Naive thymus-derived CD4-positive, alpha-beta T cell (primary cell): Measurements from ENCODE around the gene NPAS2. TPM values are rescaled to one million over a fixed set of nuclear protein-coding genes. Genes with fewer than 3 reads are reported as not detected.

ENCODE experiments used
- ATAC-seq: fragments of 150-1000 bp; cut with Tn5 transposase; 2 replicates; pipeline ENCODE4 v1.10.0; 2021; ENCODE audit warnings: mild to moderate bottlenecking, moderate library complexity
- CTCF ChIA-PET: fragments of 350-600 bp; sonication (Branson Sonifier 250); formaldehyde crosslinking; loops from one replicate; lab custom pipeline; 2021; ENCODE audit warnings: antibody characterized with exemption; lab: Charles Lee
- POLR2A ChIA-PET: fragments of 350-600 bp; sonication (Branson Sonifier 250); formaldehyde crosslinking; loops from one replicate; lab custom pipeline; 2021; ENCODE audit warnings: antibody characterized with exemption, inconsistent platforms; lab: Charles Lee
- DNase-seq, 9 donors: peaks; one replicate each; pipeline versions ENCODE4 v3.0.0 to v3.0.0-alpha.2; 2020 to 2022; ENCODE audit warnings: mixed read lengths in 1 of 9
- H3K27ac ChIP-seq: one replicate; pipeline ENCODE4 v1.7.0; 2013; ENCODE audit warnings: mild to moderate bottlenecking, low read depth, low read length, moderate library complexity
- H3K27me3 ChIP-seq, 2 donors: one replicate each; pipeline ENCODE4 v1.7.0; 2013; ENCODE audit warnings: low read length in 2 of 2, mild to moderate bottlenecking in 2 of 2, moderate library complexity in 2 of 2; ENCODE audit not compliant: control insufficient read depth in 2 of 2, insufficient read depth in 2 of 2
- H3K36me3 ChIP-seq, 3 experiments: 1 replicate in 2 of 3; 2 replicates in 1 of 3; pipeline ENCODE4 v1.7.0; 2013; ENCODE audit warnings: low read length in 3 of 3, mild to moderate bottlenecking in 3 of 3, moderate library complexity in 1 of 3; ENCODE audit not compliant: insufficient read depth in 3 of 3, control insufficient read depth in 2 of 3
- H3K4me1 ChIP-seq, 2 donors: one replicate each; pipeline ENCODE4 v1.7.0; 2013; ENCODE audit warnings: low read length in 2 of 2, mild to moderate bottlenecking in 2 of 2, moderate library complexity in 1 of 2; ENCODE audit not compliant: control insufficient read depth in 2 of 2, insufficient read depth in 2 of 2
- H3K4me3 ChIP-seq: 2 replicates; pipeline ENCODE4 v1.7.0; 2013; ENCODE audit warnings: mild to moderate bottlenecking, low read length
- H3K9me3 ChIP-seq, 3 experiments: 1 replicate in 2 of 3; 2 replicates in 1 of 3; pipeline ENCODE4 v1.7.0; 2013; ENCODE audit warnings: low read length in 3 of 3; ENCODE audit not compliant: control insufficient read depth in 2 of 3
- H3K27ac Mint-ChIP-seq, 9 donors: one replicate each; pipeline ENCODE4 v1.8.0; 2020 to 2022; ENCODE audit warnings: mixed read lengths in 9 of 9, mild to moderate bottlenecking in 8 of 9, moderate library complexity in 5 of 9, inconsistent platforms in 2 of 9
- H3K27me3 Mint-ChIP-seq, 5 donors: one replicate each; pipeline ENCODE4 v1.8.0; 2021 to 2022; ENCODE audit warnings: mixed read lengths in 5 of 5, mild to moderate bottlenecking in 1 of 5
- H3K36me3 Mint-ChIP-seq, 5 donors: one replicate each; pipeline ENCODE4 v1.8.0; 2020 to 2022; ENCODE audit warnings: mixed read lengths in 5 of 5, mild to moderate bottlenecking in 3 of 5, inconsistent platforms in 1 of 5
- H3K4me1 Mint-ChIP-seq, 7 donors: one replicate each; pipeline ENCODE4 v1.8.0; 2020 to 2022; ENCODE audit warnings: mixed read lengths in 7 of 7, mild to moderate bottlenecking in 3 of 7, inconsistent platforms in 1 of 7
- H3K4me3 Mint-ChIP-seq, 10 donors: one replicate each; pipeline ENCODE4 v1.8.0; 2020 to 2022; ENCODE audit warnings: mild to moderate bottlenecking in 10 of 10, mixed read lengths in 10 of 10, moderate library complexity in 6 of 10, inconsistent platforms in 2 of 10
- H3K9me3 Mint-ChIP-seq, 11 donors: one replicate each; pipeline ENCODE4 v1.8.0; 2020 to 2022; ENCODE audit warnings: mixed read lengths in 11 of 11, mild to moderate bottlenecking in 4 of 11, inconsistent platforms in 1 of 11, moderate library complexity in 1 of 11
- intact Hi-C, 2 donors: fragments of 100-400 bp; cut with micrococcal nuclease; formaldehyde crosslinking; loops; one replicate each; pipeline ENCODE4 v1.15.1; 2023
- polyA plus RNA-seq, 2 donors: library from polyadenylated mRNA; unstranded; fragments of 300-500 nt; fragmentation: Illumina TruSeq; gene quantifications; one replicate each; pipeline ENCODE4 v1.2.3, GENCODE V29; 2021
- total RNA-seq, 6 experiments: library from RNA in 5 of 6; stranded (reverse) in 5 of 6; gene quantifications; 1 replicate in 5 of 6; 2 replicates in 1 of 6; pipeline ENCODE4 v1.2.3 and lab custom pipeline; 2021 to 2026

The NPAS2 gene
- total and polyA plus RNA-seq, 7 experiments from 2014 or later: 1.2 to 15.0 (median 8.3) TPM

GRCh38 chr2:100857341-100857740 is 37.4 kb downstream of the NPAS2 start:
- intact Hi-C loops: no loop called here
- no peaks in the 10 kb centered on the region for H3K9me3 Mint-ChIP-seq
- no peak overlapping the region for H3K4me3 ChIP-seq
- H3K9me3 ChIP-seq: no peaks in the 10 kb centered on the region
- H3K36me3 ChIP-seq: no peaks in the 10 kb centered on the region
- ATAC-seq: no peak
- DNase-seq: no peak
- no peak overlapping the region for H3K4me3 Mint-ChIP-seq
- CTCF ChIA-PET: no interaction called here
- H3K27ac ChIP-seq: no peak overlapping the region
- POLR2A ChIA-PET: no interaction called here
- peaks cover 4 to 33% (median 17%) of the 10 kb centered on the region in 7 donors for H3K4me1 Mint-ChIP-seq
- H3K27ac Mint-ChIP-seq: no peak overlapping the region
- peaks cover 0 to 6% (median 0%) of the 10 kb centered on the region in 5 donors for H3K36me3 Mint-ChIP-seq
- peaks cover 0 to 4% (median 0%) of the 10 kb centered on the region in 5 donors for H3K27me3 Mint-ChIP-seq
- no peaks in the 10 kb centered on the region for H3K27me3 ChIP-seq
- no peaks in the 10 kb centered on the region for H3K4me1 ChIP-seq

DNA sequence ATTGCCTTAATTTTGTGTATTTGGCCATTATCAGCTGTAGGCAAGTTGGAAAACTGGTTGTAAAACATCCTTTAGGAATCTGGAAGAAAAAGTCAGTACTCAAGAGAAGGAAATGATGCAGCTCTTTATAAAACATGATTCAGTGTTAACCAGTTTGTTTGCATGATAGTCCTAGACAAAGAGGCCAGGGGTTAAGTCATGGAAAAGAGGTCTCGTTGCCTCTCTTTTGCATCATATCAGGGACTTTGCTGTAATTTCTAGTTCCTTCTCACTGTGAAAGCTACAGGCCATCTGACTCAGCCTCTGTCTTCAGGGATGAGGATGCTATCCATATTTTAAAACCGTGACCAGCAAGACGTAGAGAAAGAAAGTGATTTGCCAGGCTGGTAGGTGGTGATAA is 38.0 kb downstream of the NPAS2 start:
- intact Hi-C loops: no loop called here
- H3K36me3 ChIP-seq: no peaks in the 10 kb centered on the region
- POLR2A ChIA-PET: no interaction called here
- Mint-ChIP-seq H3K4me3 (no peak overlapping the region), H3K4me1 (peaks cover 4 to 37% (median 17%) of the 10 kb centered on the region in 7 donors), H3K9me3 (no peaks in the 10 kb centered on the region), H3K27ac (no peak overlapping the region), H3K36me3 (peaks cover 0 to 6% (median 0%) of the 10 kb centered on the region in 5 donors), H3K27me3 (peaks cover 0 to 4% (median 0%) of the 10 kb centered on the region in 5 donors)
- DNase-seq: no peak
- no peaks in the 10 kb centered on the region for H3K4me1 ChIP-seq
- no peaks in the 10 kb centered on the region for H3K9me3 ChIP-seq
- CTCF ChIA-PET: no interaction called here
- ATAC-seq: no peak
- no peaks in the 10 kb centered on the region for H3K27me3 ChIP-seq
- H3K27ac ChIP-seq: no peak overlapping the region
- no peak overlapping the region for H3K4me3 ChIP-seq

DNA sequence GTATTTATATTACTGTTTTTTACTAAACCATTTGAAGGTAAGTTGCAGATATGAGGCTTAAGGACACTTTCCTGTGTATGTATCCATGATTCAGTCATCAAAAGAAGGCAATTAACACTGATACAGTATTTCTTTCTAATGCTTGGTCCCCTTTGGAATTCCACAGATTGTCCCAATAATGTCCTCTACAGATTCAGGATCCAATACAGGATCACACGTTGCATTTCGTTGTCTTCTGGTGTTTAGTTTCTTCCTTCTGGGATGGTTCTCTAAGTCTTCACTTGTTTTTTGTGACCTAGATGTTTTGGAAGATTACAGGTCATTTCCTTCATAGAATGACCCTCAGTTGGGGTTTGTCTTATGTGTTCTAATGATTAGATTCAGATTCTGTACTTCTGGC is 40.0 kb downstream of the NPAS2 start:
- Mint-ChIP-seq H3K36me3 (peaks cover 0 to 6% (median 0%) of the 10 kb centered on the region in 5 donors), H3K4me1 (peaks cover 0 to 35% (median 17%) of the 10 kb centered on the region in 7 donors), H3K27me3 (peaks cover 0 to 4% (median 0%) of the 10 kb centered on the region in 5 donors), H3K9me3 (peaks cover 0 to 3% (median 0%) of the 10 kb centered on the region in 11 donors), H3K27ac (no peak overlapping the region), H3K4me3 (no peak overlapping the region)
- CTCF ChIA-PET: interaction anchor here (0.6 kb wide), 1 partner anchor 207 kb away, joined by 6 read pairs; no protein-coding TSS in a partner anchor
- no peaks in the 10 kb centered on the region for H3K9me3 ChIP-seq
- DNase-seq (no peak), ATAC-seq (no peak)
- no peak overlapping the region for H3K27ac ChIP-seq
- no peak overlapping the region for H3K4me3 ChIP-seq
- H3K4me1 ChIP-seq: no peaks in the 10 kb centered on the region
- intact Hi-C loops: no loop called here
- no peaks in the 10 kb centered on the region for H3K27me3 ChIP-seq
- POLR2A ChIA-PET: no interaction called here
- H3K36me3 ChIP-seq: no peaks in the 10 kb centered on the region

- Histone ChIP-seq H3K4me3 (no peak overlapping the region), H3K27ac (no peak overlapping the region), H3K27me3 (no peaks in the 10 kb centered on the region), H3K4me1 (no peaks in the 10 kb centered on the region), H3K9me3 (no peaks in the 10 kb centered on the region), H3K36me3 (no peaks in the 10 kb centered on the region)
- intact Hi-C loops: no loop called here
- H3K4me1 Mint-ChIP-seq: peaks cover 0 to 35% (median 17%) of the 10 kb centered on the region in 7 donors
- CTCF ChIA-PET: no interaction called here
- peak overlapping the region in 2 of 10 donors; percentile 15 to 50 for H3K4me3 Mint-ChIP-seq
- H3K27ac Mint-ChIP-seq: peak overlapping the region in 3 of 9 donors; percentile 4 to 78 (median 74)
- peaks cover 0 to 8% (median 0%) of the 10 kb centered on the region in 11 donors for H3K9me3 Mint-ChIP-seq
- no peak for ATAC-seq
- H3K27me3 Mint-ChIP-seq: peaks cover 0 to 2% (median 0%) of the 10 kb centered on the region in 5 donors
- peaks cover 0 to 19% (median 4%) of the 10 kb centered on the region in 5 donors for H3K36me3 Mint-ChIP-seq
- DNase-seq: no peak
- POLR2A ChIA-PET: no interaction called here
Observed at GRCh38 chr2:100861340-100861739, 41.4 kb downstream of the NPAS2 start.

GRCh38 chr2:100862081-100862480 is 42.1 kb downstream of the NPAS2 start:
- ATAC-seq: no peak
- no peaks in the 10 kb centered on the region for H3K27me3 ChIP-seq
- H3K4me1 Mint-ChIP-seq: peaks cover 0 to 35% (median 16%) of the 10 kb centered on the region in 7 donors
- peaks cover 0 to 4% (median 0%) of the 10 kb centered on the region in 3 experiments for H3K9me3 ChIP-seq
- no peak overlapping the region for H3K27ac ChIP-seq
- no peaks in the 10 kb centered on the region for H3K27me3 Mint-ChIP-seq
- no peak for DNase-seq
- H3K36me3 ChIP-seq: no peaks in the 10 kb centered on the region
- intact Hi-C loops: no loop called here
- peak overlapping the region in 6 of 10 donors; percentile 21 to 59 (median 44) for H3K4me3 Mint-ChIP-seq
- H3K9me3 Mint-ChIP-seq: peaks cover 0 to 14% (median 5%) of the 10 kb centered on the region in 11 donors
- H3K36me3 Mint-ChIP-seq: peaks cover 2 to 27% (median 8%) of the 10 kb centered on the region in 5 donors
- peak overlapping the region in 6 of 9 donors; percentile 9 to 89 (median 56) for H3K27ac Mint-ChIP-seq
- no peak overlapping the region for H3K4me3 ChIP-seq
- CTCF ChIA-PET: interaction anchor here (1.0 to 1.2 kb wide), 3 partner anchors 9 to 252 kb away, joined by 3 to 5 read pairs (median 3); no protein-coding TSS in a partner anchor
- POLR2A ChIA-PET: no interaction called here
- H3K4me1 ChIP-seq: no peaks in the 10 kb centered on the region

GRCh38 chr2:100865816-100866460 is 46.0 kb downstream of the NPAS2 start:
- Histone ChIP-seq H3K27me3 (no peaks in the 10 kb centered on the region), H3K36me3 (no peaks in the 10 kb centered on the region), H3K4me3 (no peak overlapping the region), H3K9me3 (peaks cover 0 to 16% (median 0%) of the 10 kb centered on the region in 3 experiments), H3K27ac (no peak overlapping the region), H3K4me1 (no peaks in the 10 kb centered on the region)
- Mint-ChIP-seq H3K27me3 (no peaks in the 10 kb centered on the region), H3K9me3 (peaks cover 0 to 37% (median 18%) of the 10 kb centered on the region in 11 donors), H3K4me3 (no peak overlapping the region), H3K27ac (no peak overlapping the region), H3K36me3 (peaks cover 2 to 38% (median 21%) of the 10 kb centered on the region in 5 donors), H3K4me1 (peaks cover 0 to 30% (median 11%) of the 10 kb centered on the region in 7 donors)
- intact Hi-C loops: no loop called here
- DNase-seq (no peak), ATAC-seq (no peak)
- CTCF ChIA-PET: no interaction called here
- POLR2A ChIA-PET: no interaction called here
